HG02763 (cell line): ENCODE results near the gene EFHC1.
"Not testable (repeated sequence)": the region's sequence is repeated elsewhere in the genome, so short reads cannot be mapped to it uniquely, and the experiment has no call there.

Experiments
- ATAC-seq: cut with Tn5 transposase; IDR thresholded peaks from one replicate; pipeline ENCODE4 v1.9.1; 2021; ENCODE audit warnings: mild to moderate bottlenecking, moderate library complexity; ENCODE audit not compliant: unreplicated experiment

EFHC1 gene

GRCh38 chr6:52419809-52420667 is at the start of gene EFHC1:
Gene EFHC1 (plus strand): TSS chr6:52420342. CDS start chr6:52420411, 69 bp downstream.
- peak; percentile 92 for ATAC-seq

GRCh38 chr6:52371656-52372191 is 48.4 kb upstream of the EFHC1 start:
- no peak for ATAC-seq

- no peak for ATAC-seq
Observed at GRCh38 chr6:52373151-52373690, 46.9 kb upstream of the EFHC1 start.

- ATAC-seq = no peak
Observed at GRCh38 chr6:52374247-52374646, 45.9 kb upstream of the EFHC1 start.

- ATAC-seq = no peak
Observed at GRCh38 chr6:52375780-52376556, 44.2 kb upstream of the EFHC1 start.

- no peak for ATAC-seq
Observed at GRCh38 chr6:52376763-52377162, 43.4 kb upstream of the EFHC1 start.

- ATAC-seq = no peak
Observed at GRCh38 chr6:52377538-52378221, 42.5 kb upstream of the EFHC1 start.

- ATAC-seq = no peak
Observed at GRCh38 chr6:52381249-52381648, 38.9 kb upstream of the EFHC1 start.

GRCh38 chr6:52384145-52384766 is 35.9 kb upstream of the EFHC1 start:
- ATAC-seq = no peak

- no peak for ATAC-seq
Observed at GRCh38 chr6:52385074-52385473, 35.1 kb upstream of the EFHC1 start.

- ATAC-seq = not testable (repeated sequence)
Observed at GRCh38 chr6:52388119-52388518, 32.0 kb upstream of the EFHC1 start.

- no peak for ATAC-seq
Observed at GRCh38 chr6:52388790-52389189, 31.4 kb upstream of the EFHC1 start.

- no peak for ATAC-seq
Observed at GRCh38 chr6:52389264-52389625, 30.9 kb upstream of the EFHC1 start.

- peak; percentile 57 for ATAC-seq
Observed at GRCh38 chr6:52389626-52390360, 30.3 kb upstream of the EFHC1 start.

- ATAC-seq = peak; percentile 47
Observed at GRCh38 chr6:52390361-52390727, 29.8 kb upstream of the EFHC1 start.

- ATAC-seq = no peak
Observed at GRCh38 chr6:52391599-52391998, 28.5 kb upstream of the EFHC1 start.

GRCh38 chr6:52392944-52393343 is 27.2 kb upstream of the EFHC1 start:
- no peak for ATAC-seq

GRCh38 chr6:52393780-52394179 is 26.4 kb upstream of the EFHC1 start:
- ATAC-seq = no peak

GRCh38 chr6:52394251-52394666 is 25.9 kb upstream of the EFHC1 start:
- ATAC-seq = peak; percentile 57

GRCh38 chr6:52395969-52396368 is 24.2 kb upstream of the EFHC1 start:
- no peak for ATAC-seq
